Left ventricle myocardium inferior (tissue), 1 donor: Measurements from ENCODE around the gene C2orf76. TPM values are rescaled to one million over a fixed set of nuclear protein-coding genes. Genes with fewer than 3 reads are reported as not detected.

ENCODE experiments used
- DNase-seq: peaks from one replicate; pipeline ENCODE4 v3.0.0-alpha.2; 2020
- H3K27ac ChIP-seq: fragments of 200-600 bp; replicated peaks from 2 replicates; pipeline ENCODE4 v1.8.0; 2021
- H3K27me3 ChIP-seq: fragments of 200-600 bp; 2 replicates; pipeline ENCODE4 v1.8.0; 2021; ENCODE audit warnings: low read depth
- H3K36me3 ChIP-seq: fragments of 200-600 bp; 2 replicates; pipeline ENCODE4 v1.8.0; 2021
- H3K4me1 ChIP-seq: fragments of 200-600 bp; 2 replicates; pipeline ENCODE4 v1.8.0; 2021
- H3K4me3 ChIP-seq: fragments of 200-600 bp; 2 replicates; pipeline ENCODE4 v1.8.0; 2021; ENCODE audit warnings: mild to moderate bottlenecking, moderate library complexity
- H3K9me3 ChIP-seq: fragments of 200-600 bp; replicated peaks from 2 replicates; pipeline ENCODE4 v1.8.0; 2021
- intact Hi-C: fragments of 100-400 bp; cut with micrococcal nuclease; formaldehyde crosslinking; loops from one replicate; pipeline ENCODE4 v1.11.0; 2022
- total RNA-seq: library from RNA; stranded (reverse); fragmentation: NEBNext Ultra II Directional; extraction: Animal tissue kit (Norgen Biotek cat#: 25700); gene quantifications from one replicate; pipeline ENCODE4 v1.2.1, GENCODE V29; 2021
- TF ChIP-seq, protein P1 (sequence below): fragments of 200-600 bp; IDR thresholded peaks from 2 replicates; pipeline ENCODE4 v1.8.0; 2021; ENCODE audit warnings: antibody characterized with exemption, mild to moderate bottlenecking, borderline replicate concordance
- donor health status: DM: no; HTN: yes; CAD: no; lungs with severe emphysema.

Gene C2orf76
- total RNA-seq, 1 donor from 2014 or later = 7.3 TPM

DNA sequence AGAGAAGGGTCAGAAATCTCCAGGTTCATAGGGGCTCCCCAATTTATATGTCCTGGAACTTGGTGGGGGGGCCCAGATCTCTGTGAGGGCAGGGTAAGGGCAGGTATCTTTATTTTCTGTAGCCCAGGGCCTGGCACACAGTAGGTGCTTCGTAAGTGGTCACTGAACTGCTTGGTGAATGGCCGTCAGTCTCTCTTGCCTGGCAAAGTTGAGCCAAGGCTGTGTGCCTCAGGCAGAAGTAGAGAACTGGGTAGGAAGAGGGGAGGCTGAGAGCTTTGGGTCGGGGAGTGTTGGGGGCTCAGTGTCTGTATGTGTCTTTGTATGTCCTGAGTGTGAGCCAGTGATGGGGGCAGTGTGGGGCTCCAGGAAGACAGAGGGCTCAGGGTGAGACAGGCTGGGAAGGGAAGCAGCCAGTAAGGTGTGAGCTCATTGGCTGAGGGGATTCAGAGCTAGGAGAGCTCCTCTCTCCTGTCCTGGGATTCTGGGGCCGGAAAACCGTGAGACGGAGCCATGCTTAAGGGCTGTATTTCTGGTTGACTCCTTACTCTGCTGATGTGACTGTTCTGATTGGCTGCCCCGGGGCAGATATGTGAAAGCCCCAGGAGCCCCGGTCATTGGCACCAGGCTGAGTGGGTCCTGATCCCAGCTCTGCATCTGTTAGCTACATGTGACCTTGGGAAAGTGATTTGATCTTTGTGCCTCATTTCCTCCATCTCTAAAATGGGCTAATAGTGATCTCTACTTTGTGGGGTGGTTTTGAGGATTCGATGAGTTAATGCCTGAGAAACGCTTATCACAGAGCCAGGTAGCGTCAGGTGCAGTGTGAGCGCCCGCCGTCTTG lies 112.7 kb downstream of the C2orf76 start:
- H3K27me3 ChIP-seq = no peaks in the 10 kb centered on the region
- peaks cover 24% of the 10 kb centered on the region for H3K4me1 ChIP-seq
- no peaks in the 10 kb centered on the region for H3K9me3 ChIP-seq
- intact Hi-C loops = no loop called here
- DNase-seq = no peak
- no peak overlapping the region for H3K4me3 ChIP-seq
- no peaks in the 10 kb centered on the region for H3K36me3 ChIP-seq
- TF ChIP-seq, protein P1, sequence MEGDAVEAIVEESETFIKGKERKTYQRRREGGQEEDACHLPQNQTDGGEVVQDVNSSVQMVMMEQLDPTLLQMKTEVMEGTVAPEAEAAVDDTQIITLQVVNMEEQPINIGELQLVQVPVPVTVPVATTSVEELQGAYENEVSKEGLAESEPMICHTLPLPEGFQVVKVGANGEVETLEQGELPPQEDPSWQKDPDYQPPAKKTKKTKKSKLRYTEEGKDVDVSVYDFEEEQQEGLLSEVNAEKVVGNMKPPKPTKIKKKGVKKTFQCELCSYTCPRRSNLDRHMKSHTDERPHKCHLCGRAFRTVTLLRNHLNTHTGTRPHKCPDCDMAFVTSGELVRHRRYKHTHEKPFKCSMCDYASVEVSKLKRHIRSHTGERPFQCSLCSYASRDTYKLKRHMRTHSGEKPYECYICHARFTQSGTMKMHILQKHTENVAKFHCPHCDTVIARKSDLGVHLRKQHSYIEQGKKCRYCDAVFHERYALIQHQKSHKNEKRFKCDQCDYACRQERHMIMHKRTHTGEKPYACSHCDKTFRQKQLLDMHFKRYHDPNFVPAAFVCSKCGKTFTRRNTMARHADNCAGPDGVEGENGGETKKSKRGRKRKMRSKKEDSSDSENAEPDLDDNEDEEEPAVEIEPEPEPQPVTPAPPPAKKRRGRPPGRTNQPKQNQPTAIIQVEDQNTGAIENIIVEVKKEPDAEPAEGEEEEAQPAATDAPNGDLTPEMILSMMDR = no peak
- H3K27ac ChIP-seq = no peak overlapping the region

DNA sequence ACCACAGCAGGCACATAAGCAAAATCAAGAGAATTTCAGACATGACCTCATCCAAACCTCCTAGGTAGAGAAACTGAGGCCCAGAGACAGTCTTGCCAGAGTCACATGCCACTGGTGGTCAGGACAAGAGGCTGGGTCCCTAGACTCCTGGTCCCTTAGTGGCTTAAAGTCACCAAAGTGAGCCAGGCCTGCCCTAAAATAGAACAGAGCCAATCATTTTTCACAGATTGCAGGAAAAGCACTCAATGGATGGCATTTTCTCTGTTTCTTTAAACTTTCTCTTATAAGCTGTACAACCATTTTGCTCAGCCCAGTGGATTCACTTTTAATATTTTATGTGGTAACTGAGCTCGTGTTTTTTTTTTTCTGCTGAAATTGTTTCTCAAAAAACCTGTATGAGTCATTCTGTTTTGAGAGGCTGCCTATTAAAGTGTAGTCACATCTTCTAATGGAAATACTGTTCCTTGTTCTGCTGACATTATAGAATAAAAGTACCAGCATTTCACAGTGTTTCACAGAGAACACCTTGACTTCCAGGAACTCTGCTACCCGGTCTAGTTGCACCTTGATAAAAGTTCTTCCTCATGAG lies 113.4 kb downstream of the C2orf76 start:
- TF ChIP-seq, protein P1 = no peak
- intact Hi-C loops = no loop called here
- no peak overlapping the region for H3K4me3 ChIP-seq
- no peaks in the 10 kb centered on the region for H3K36me3 ChIP-seq
- no peak for DNase-seq
- H3K9me3 ChIP-seq = no peaks in the 10 kb centered on the region
- H3K4me1 ChIP-seq = peaks cover 22% of the 10 kb centered on the region
- no peaks in the 10 kb centered on the region for H3K27me3 ChIP-seq
- no peak overlapping the region for H3K27ac ChIP-seq

Other genes starting within 250 kb of the C2orf76 start
- gene C1QL2, start 208.1 kb downstream of the C2orf76 start, total RNA-seq = not detected
- gene STEAP3, start 143.0 kb downstream of the C2orf76 start, total RNA-seq = 7.1 TPM
- 303 TPM for gene DBI, start 143 bp upstream of the C2orf76 start, total RNA-seq
- gene TMEM37, start 65.0 kb upstream of the C2orf76 start, total RNA-seq = 2.4 TPM
- gene SCTR, start 157.6 kb upstream of the C2orf76 start, total RNA-seq = 1.2 TPM
- 1.0 TPM for gene CFAP221, start 177.6 kb upstream of the C2orf76 start, total RNA-seq